GM19397 (cell line): Measurements from ENCODE around the gene LIN7A.

Experiments
- ATAC-seq: cut with Tn5 transposase; IDR thresholded peaks from one replicate; pipeline ENCODE4 v1.9.1; 2021; ENCODE audit warnings: mild to moderate bottlenecking, moderate library complexity; ENCODE audit not compliant: unreplicated experiment

LIN7A gene

GRCh38 chr12:80763874-80764273 is 173.9 kb downstream of the LIN7A start:
- no peak for ATAC-seq

GRCh38 chr12:80761838-80762237 is 175.9 kb downstream of the LIN7A start:
- no peak for ATAC-seq

GRCh38 chr12:80756875-80757274 is 180.9 kb downstream of the LIN7A start:
- ATAC-seq, result no peak

GRCh38 chr12:80754274-80754673 is 183.5 kb downstream of the LIN7A start:
- ATAC-seq, result no peak

GRCh38 chr12:80752464-80752863 is 185.3 kb downstream of the LIN7A start:
- ATAC-seq, result no peak

- ATAC-seq, result no peak
Measured at GRCh38 chr12:80749456-80749855, 188.3 kb downstream of the LIN7A start.

GRCh38 chr12:80747800-80748199 is 189.9 kb downstream of the LIN7A start:
- no peak for ATAC-seq

- ATAC-seq, result no peak
Measured at GRCh38 chr12:80745851-80746505, 191.8 kb downstream of the LIN7A start.
